Esophagus muscularis mucosa (tissue), 4 donors: ENCODE data around the gene MAP2K5.

Experiments
- EP300 ChIP-seq: sonication (generic); formaldehyde crosslinking; IDR thresholded peaks from one replicate; pipeline ENCODE4 v1.6.1; 2017; ENCODE audit warnings: antibody characterized with exemption
- POLR2A ChIP-seq: fragments of 450-650 bp; IDR thresholded peaks from one replicate; pipeline ENCODE4 v1.6.1; 2017; ENCODE audit warnings: antibody characterized with exemption, moderate library complexity, mild to moderate bottlenecking, low read depth
- POLR2AphosphoS5 ChIP-seq, 2 donors: sonication (generic); formaldehyde crosslinking; IDR thresholded peaks; one replicate each; pipeline ENCODE4 v1.6.1; 2017; ENCODE audit warnings: antibody characterized with exemption in 2 of 2
- TF ChIP-seq, protein P1 (sequence below), 3 experiments: fragments of 200-600 bp in 2 of 3; fragments of 450-650 bp in 1 of 3; sonication (generic) in 2 of 3; IDR thresholded peaks; one replicate each; pipeline ENCODE4 v1.5.1; 2017 to 2019; ENCODE audit warnings: antibody characterized with exemption in 3 of 3, mild to moderate bottlenecking in 2 of 3, moderate library complexity in 1 of 3

DNA sequence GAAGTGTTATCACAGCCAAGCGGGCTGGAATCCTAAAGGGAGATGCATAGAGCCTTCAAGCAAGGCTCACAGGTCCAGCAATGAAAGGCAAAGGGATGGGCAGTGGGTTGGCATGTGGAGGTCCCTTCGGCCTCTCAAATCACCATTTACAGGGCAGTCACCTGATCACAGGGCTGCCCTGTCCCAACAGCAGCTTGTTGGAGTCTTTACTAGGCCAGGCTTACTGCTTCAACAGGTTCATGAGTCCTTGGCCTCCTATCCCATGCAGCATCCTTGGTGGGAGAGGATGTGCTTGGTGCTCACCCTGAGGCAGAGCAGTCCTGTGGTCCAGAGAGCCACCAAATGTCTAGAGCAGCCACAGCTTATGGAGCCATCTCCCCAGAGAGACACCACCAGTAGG, 258.6 kb downstream of the MAP2K5 start:
- TF ChIP-seq EP300 (no peak), POLR2AphosphoS5 (IDR thresholded peaks at IDR 0.05) (no peak), POLR2A (no peak)
- TF ChIP-seq, protein P1, sequence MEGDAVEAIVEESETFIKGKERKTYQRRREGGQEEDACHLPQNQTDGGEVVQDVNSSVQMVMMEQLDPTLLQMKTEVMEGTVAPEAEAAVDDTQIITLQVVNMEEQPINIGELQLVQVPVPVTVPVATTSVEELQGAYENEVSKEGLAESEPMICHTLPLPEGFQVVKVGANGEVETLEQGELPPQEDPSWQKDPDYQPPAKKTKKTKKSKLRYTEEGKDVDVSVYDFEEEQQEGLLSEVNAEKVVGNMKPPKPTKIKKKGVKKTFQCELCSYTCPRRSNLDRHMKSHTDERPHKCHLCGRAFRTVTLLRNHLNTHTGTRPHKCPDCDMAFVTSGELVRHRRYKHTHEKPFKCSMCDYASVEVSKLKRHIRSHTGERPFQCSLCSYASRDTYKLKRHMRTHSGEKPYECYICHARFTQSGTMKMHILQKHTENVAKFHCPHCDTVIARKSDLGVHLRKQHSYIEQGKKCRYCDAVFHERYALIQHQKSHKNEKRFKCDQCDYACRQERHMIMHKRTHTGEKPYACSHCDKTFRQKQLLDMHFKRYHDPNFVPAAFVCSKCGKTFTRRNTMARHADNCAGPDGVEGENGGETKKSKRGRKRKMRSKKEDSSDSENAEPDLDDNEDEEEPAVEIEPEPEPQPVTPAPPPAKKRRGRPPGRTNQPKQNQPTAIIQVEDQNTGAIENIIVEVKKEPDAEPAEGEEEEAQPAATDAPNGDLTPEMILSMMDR (IDR thresholded peaks at IDR 0.05), result no peak
